GM21786 (cell line): Measurements from ENCODE around the gene PTPRQ.

ENCODE experiments used
- ATAC-seq: cut with Tn5 transposase; IDR thresholded peaks from one replicate; pipeline ENCODE4 v1.9.1; 2021; ENCODE audit not compliant: unreplicated experiment

The PTPRQ gene

GRCh38 chr12:80716696-80717469 lies 272.8 kb downstream of the PTPRQ start, which contains the start of gene MYF5:
Gene MYF5 (plus strand): TSS chr12:80716912. CDS start chr12:80717064, 152 bp downstream.
- no peak for ATAC-seq

DNA sequence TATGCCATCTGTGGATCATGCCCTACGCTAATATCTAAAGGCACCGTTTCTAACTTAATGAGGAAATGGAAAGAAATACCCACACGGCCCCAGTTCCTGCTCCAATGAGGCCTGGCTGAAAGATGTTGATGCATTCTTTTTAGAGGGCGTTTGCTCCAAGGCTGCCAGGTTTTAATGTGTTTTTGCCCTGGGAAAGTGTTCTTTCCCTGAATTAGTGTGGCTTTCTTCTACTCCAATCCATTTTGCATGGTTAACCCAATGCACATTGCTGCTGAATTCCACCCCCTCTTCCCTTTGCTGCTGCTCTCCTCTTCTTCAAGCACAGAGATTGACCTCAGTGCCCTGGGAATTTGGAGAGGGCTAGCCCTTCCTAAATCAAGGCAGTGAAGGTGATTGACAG lies 273.8 kb downstream of the PTPRQ start:
- no peak for ATAC-seq

DNA sequence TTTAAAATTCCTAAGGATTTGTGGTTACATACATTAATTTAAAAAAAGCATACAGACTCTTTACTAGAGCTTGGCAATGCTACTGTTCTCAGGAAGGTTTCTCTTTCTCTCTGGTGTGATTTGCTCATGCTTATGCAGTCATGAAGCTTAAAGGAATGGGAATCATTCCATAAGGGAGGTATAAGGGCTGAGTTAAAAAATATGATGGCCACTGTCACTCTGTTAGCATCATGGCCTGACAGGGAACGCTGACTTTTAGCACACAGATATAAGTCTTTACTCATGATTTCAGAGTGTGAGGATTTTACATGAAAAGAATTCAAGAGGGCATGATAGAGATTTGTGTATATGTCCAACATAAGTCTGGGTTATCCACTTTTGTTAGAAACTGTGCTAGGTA lies 276.5 kb downstream of the PTPRQ start:
- ATAC-seq, result no peak

DNA sequence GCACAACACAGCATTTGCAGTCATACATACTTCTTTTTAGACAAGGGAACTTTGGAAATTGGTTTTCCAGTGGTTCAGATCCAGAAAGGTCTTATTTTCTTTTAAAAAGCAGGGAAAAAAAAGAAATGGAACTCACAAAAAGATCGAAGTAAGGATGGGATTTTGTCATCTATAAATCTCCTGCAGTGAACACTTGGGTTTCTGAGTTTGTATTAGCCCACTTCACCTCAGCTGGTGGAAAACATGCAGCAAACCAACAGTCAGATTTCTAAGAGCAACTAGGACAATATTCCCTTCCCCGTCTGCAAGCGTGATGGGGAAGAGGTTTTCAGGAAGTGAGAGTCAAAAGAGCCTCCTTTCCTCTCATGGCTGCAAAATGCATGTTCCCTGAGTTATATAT lies 277.3 kb downstream of the PTPRQ start:
- no peak for ATAC-seq
